Measurements from ENCODE around the gene PMVK.
"Not testable (repeated sequence)": the region's sequence is repeated elsewhere in the genome, so short reads cannot be mapped to it uniquely, and the experiment has no call there.

The PMVK gene

DNA sequence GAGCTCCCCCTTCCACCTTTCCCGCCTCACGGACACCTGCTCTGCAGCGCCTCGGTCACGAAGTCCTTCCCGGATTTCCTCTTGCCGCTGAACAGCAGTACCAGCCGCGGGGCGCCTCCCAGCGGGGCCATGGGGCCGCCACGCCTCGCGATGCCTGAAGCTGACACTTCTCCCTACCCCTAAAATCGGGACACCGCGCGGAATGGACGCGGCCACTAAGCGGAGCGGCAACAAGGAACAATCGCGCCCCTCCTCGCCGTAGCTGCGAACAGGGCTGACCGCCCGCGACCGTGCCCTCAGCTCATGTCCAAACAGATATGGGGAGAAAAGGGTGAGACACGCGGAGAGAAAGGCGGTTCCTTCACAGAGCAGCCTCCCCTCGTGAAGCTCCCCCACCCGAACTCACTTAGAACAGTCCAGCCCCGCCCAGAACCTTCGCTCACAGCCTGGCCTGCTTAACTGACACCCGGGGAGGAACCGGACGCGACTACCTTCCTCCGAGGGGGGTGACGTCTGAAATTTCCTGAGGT, at the start of gene PMVK:
PMVK (minus strand) TSS at position 165 of the 530 bp plus-strand sequence; CDS start at position 131, 34 bp downstream.
- DNase-seq (ENCODE audit: low spot score): peak; percentile 97

DNA sequence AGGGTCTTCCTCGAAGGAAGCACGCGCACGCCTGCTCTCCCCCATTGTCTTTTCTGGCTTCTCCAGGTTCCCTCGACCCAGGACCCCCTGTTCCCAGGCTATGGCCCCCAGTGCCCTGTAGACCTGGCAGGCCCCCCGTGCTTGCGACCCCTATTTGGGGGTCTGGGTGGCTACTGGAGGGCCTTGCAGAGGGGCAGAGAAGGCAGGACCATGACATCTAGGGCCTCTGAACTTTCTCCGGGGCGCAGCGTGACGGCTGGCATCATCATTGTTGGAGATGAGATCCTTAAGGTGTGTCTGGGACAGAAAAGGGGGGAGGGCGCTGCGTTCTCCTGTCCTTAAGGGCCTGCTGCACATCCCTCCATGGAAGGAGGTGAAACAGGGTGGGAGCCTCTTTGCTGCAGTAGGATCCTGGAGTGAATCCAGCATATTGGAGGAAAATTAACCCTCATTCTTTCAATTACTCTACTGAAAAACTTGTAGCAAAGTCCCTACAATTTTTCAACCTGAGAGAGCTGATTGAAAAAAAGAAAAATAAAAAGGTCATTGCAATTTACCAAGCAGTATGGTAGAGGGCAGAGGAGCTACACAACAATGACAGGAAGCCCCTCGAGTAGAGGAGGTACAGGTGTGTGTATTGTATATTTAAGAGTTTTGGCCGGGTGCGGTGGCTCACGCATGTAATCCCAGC, 47.4 kb upstream of the PMVK start:
- DNase-seq (ENCODE audit: low spot score): no peak

DNA sequence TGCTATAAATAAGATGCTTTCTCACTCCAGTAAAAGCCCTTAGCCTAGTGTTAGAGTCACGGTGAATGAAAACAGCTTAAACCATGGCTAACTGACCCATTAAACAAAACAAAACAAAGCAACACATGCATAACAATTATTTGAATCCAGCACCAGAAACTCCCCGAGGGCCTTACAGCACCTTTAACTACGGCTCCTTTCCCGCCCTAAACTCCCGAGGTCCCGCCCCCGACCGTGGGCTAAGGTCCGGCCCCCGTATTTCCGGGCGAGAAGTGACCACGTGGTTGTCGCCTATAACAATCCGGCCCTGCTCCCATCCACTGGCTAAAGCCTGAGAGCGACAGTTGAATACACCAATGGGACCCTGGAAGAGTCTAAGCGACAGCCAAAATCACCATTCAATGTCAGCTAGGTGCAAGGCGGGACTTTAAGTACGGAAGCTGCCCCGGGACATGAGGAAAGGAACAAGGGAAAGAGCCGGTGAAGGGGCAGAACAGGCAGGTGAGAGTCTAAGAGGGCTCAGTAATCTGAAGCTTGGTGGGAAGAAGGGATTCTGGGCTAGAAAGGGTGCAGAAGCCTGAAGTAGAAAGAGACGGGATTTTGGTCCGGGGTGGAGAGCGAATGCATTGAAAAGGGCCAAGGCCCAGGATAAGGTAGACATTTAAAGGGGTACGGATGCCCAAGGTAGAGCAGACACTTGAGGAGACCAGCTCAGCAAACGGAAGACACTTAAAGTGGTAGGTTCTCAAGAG, 46.6 kb upstream of the PMVK start, which contains the start of gene FLAD1:
FLAD1 (plus strand) TSS at position 448 of the 752 bp plus-strand sequence. CDS start 351 bp downstream, outside the sequence.
- peak; percentile 98 for DNase-seq (ENCODE audit: low spot score)

DNA sequence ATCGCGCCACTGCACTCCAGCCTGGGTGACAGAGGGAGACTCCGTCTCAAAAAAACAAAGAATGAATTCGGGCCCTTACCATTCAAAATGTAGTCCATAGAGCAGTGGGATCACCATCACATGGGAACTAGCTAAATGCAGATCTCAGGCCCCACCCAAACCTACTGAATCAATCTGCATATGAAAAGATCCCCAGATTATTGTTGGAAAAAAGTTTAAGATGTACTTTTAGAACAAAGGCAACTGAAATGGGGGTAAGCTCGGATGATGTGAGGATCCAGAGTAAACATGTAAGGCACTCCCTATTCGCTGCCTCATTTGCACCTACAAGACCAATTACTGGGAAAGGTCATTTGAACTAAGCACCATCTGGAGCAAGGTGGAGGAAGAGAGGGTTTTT, 45.8 kb upstream of the PMVK start:
- no peak for DNase-seq (ENCODE audit: low spot score)

DNA sequence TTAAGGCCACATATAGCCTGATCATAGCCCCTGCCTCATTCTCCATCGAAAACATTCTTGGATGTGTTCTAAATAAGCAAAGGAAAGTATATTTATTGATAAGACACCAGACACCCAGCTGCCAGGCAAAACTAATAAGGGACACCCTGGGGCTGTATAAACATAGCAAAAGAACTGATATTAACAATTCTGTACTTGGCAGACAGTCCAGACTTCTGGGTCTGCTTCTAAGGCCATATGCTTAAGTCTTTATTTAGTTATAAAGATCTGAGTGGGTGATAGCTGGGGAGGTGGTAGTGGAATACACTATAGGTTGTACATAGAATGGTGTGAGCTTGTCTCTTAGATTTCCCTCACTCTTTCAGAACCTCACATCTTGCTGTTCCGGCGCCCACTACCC, 41.8 kb upstream of the PMVK start:
- no peak for DNase-seq (ENCODE audit: low spot score)

DNA sequence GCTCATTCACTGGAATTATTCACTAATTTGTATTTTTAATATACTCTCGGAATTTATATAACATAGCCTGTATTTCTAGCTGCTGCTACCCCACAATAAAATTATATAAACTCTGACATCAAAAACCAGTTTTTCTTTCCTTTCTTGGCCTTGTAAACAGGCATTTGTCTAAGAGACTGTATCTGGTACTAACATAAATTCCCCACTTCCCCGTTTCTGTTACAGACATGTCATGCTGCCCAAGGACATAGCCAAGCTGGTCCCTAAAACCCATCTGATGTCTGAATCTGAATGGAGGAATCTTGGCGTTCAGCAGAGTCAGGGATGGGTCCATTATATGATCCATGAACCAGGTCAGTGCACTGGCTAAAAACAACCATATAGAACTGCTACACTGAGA, 41.2 kb upstream of the PMVK start:
- DNase-seq (ENCODE audit: low spot score): not testable (repeated sequence)

DNA sequence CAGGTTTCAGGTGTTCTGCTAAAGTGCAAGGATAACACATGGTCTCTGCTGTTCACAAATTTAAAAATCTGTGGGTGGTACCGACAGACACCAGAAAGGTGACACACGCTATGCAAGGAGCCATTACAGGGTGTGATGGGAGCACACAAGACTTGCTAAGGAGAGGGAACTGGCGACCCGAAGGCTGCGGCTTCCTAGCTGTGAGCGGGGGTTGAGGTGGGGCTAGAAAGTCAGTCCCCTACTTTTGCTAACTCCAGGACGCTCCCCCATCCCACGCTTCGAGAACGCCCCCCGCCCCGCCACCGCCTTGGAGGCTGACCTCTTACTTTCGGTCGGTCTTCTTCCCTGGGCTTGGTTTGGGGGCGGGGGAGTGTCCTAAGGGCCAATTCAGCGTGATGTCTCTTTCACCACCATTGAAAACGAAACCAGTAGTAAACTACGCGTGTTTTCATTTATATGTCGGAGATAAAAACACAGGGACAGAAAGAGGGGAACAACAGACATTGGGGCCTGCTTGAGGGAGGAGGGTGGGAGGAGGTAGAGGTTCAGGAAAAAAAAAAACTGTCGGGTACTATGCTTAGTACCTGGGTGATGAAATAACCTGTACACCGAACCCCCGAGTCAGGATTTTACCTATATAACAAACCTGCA, 39.0 kb upstream of the PMVK start:
- DNase-seq (ENCODE audit: low spot score): no peak

DNA sequence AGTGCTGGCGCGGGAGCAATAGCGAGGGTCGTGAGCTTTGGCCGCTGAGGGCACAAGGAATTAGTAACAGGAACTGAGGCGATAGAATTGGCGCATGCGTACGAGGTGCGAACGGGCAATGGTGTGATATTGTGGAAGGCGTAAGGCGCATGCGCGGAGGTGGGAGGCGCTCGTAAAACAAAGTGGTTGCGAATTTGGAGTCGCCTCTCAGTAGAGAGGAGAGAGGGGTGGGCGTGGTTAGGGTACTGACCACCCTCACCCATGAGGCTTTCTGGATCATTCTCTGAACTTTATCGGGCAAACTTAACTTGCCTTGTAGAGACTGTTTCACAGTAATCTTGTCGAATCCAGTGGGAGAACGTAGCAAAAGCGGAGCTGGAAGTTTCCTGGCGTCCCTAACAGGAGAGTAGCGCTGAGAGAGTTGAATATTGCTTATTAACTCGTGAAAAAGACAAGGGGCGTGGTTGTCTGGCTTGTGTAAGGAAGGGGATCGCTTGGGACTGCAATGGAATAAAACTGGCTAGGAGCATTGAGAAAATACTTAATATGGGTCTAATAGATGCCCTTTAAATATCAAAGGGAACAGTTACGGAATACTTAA, 38.4 kb upstream of the PMVK start:
- DNase-seq (ENCODE audit: low spot score): peak; percentile 89

DNA sequence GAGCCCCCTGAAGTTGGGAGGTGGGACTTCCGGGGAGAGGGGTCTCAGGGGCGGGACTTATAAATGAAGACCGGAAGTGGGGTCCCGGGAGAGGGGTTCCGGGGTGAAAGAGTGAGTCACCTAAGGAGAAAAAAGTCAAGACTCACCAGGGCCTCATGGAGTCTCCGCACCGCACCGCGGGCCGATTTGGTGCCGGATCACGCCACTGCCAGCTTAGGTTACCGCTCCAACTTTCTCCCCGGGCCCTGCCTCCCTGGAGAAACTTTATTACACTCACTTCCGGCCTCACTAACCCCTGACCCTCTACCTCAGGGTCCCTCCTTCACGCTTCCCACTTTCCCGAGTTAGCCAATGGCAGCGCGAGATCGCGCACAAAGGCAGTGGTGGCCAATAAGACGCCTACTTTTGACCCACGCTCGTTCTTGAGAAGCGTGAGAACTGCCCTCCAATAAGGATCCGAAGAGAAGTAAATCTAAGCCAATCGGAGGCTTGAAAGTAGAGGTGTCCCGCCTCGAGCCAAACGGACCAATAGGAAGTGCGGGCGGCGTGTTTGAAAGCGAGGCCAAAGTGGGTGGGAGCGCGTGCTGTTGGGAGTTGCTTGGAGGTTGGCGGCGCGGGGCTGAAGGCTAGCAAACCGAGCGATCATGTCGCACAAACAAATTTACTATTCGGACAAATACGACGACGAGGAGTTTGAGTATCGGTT, 37.7 kb upstream of the PMVK start, which contains the start of gene CKS1B:
CKS1B (plus strand) TSS at position 580 of the 706 bp plus-strand sequence; CDS start at position 645, 65 bp downstream.
- peak; percentile 92 for DNase-seq (ENCODE audit: low spot score)

DNA sequence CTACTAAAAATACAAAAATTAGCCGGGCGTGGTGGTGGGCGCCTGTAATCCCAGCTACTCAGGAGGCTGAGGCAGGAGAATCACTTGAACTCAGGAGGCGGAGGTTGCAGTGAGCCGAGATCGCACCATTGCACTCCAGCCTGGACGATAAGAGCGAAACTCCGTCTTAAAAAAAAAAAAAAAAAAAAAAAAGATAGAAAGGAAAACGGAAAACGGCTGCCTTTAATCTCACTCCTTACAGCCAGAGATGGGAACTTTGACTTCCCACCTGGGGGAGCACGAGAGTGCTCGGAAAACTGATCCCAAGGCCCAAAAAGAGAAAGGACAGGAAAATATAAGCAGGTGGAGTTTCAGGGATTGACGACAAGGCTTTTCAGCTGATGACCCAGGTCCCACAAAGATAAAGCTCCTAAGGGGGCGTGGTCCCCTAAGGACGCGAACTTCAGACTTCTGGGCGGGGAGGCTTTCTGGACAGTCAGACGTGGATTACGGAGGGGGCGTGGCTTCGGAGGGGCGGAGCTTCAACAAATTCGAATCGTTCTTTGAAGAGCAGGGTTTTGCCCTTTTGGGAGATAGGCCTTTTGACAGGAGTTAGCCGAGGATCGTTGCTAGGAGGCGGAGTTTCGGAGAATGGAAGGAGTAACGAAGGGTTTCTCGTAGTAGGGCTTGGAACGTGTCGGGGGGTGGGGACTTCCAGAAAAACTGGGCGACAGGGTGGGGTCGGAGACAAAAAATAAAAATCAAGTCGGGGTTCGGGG, 37.0 kb upstream of the PMVK start:
- peak; percentile 83 for DNase-seq (ENCODE audit: low spot score)

DNA sequence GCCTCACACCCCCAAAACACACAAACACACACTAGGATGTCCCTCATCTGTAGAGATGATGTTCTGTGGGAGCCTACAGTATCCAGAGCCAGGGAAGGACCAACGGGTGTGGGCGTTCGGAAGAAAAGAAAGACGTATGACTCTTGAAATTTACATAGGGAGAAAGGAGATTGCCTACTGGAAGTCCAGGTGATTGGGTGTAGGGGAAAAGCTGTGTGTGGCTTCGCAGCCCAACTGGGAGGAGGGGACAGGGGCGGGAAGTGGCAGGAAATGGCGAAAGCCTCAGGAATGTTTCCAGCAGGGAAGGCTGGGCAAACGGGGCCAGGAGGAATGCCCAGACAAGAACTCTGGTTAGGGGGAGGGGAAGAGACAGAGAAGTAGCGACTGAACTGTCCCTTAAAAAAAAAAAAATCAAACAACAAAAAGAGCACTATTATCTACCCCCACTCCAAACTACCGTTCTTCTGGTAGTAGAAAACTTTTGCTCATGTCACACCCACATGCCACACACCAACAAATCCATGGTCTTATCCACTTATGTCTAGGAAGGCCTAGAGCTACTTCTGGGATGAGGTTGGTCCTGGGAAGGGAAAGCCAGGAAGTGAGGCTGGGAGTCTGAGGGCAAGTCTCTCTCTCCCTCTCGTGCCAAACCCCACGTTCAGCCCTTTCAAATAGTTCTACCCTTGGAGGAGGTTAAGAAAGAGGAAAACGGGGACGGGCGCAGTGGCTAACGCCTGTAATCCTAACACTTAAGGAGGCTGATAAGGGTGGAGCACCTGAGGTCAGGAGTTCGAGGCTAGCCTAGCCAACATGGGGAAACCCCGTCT, 36.2 kb upstream of the PMVK start:
- DNase-seq (ENCODE audit: low spot score): no peak

DNA sequence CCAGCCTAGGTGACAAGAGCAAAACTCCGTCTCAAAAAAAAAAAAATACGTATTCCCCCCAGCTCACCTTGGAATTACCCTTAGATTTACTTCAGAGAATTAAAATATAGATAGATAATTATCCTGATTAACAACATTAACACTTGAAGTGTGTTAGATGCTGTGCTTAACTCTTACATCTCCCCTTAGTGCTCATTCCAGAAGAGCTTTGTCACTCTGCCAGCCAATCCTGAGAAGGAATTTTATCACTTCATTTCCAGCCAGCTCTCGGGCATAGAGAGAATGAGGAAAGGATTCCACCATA, 35.6 kb upstream of the PMVK start:
- no peak for DNase-seq (ENCODE audit: low spot score)

DNA sequence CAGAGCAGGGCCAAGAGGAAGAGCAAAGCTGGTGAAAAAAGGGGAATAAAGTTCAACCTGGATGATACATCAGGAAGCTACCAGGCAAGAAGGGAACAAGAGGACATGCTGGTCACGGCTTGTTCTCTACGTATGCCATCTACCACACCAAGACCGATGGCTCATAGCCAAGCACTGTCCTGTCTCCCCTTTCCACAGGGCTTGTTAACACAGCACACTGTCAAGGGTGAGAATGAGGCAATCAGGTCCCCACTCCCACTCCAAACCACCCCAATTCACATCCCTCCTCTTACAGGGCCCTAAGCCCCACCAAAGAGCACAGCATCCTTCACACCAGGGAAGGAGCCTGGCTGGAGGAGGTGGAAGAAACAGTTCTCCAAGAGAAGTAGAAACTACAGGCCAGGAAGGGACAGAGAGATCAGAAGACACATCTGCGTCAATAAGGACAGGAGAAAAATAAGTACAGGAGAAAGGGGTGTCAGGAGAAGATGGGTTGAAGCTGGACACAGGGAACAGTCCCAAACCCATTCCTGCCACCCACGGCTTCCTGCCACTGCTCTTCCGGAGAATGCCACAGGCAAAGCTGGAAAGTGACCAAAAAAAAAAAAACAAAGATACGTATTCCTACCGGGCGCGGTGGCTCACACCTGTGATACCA, 35.0 kb upstream of the PMVK start:
- no peak for DNase-seq (ENCODE audit: low spot score)

DNA sequence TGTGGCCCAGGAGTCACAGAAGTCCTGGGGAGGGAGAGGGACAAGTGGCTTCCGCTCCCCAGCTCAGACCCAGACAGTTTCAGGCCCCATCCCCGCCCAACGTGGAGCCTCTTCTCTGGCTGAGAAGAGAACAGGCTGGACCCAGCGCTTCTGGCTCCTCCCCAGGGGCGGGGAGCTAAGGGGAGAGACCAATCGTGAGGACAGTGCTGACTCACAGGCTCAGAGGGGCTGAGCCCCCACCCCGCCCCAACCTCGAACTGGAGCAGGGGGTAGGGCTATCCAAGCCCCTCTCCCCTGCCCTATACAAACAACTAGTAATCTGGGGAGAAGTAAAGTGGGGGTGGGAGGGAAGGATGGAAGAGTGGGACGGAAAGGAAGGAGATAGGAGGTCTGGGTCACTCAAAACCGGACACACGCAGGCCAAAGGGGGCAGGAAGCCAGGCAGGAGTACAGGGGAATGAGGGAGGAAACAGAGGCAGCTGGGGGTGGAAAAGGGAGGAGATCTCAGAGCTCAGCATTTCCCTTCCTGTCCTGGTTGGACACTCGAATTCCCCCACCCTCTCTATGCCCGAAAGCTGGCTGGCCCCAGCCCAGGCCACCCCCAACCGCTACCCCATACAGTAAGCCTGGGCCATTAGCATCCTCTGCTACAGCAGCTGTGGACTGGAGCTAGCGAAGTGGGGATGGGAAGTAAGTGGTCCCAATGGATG, 34.3 kb upstream of the PMVK start, which contains the start of gene SHC1:
SHC1 (minus strand) TSS at position 117 of the 710 bp plus-strand sequence. CDS start 221 bp downstream, outside the sequence.
- peak; percentile 89 for DNase-seq (ENCODE audit: low spot score)

DNA sequence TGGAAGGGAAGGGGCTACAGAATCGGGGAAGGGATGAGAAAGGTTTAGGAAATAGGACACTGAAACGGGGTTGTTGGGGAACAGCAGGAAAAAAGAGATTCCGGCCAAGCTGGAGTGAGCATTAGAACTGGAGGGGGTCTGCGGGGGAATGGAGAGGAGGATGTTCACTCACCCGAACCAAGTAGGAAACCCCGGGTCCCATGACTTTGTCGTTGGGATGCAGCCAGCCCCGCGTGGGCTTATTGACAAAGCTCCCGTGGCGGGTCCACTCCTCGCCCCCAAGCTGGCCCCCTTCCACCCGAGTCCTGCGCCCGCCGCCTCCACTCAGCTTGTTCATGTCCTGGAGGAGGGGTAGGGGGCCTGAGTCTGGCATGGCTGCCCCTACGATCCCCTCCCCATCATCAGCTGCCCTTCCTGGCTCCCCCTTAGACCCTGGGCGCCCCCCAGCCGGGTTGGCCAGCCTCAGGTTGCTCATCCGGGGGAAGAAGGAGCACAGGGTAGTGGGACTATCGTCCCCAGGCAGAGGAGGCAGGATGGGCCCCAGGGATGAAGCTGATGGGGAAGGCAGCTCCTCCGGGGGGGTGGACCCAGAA, 33.4 kb upstream of the PMVK start:
- DNase-seq (ENCODE audit: low spot score): no peak

DNA sequence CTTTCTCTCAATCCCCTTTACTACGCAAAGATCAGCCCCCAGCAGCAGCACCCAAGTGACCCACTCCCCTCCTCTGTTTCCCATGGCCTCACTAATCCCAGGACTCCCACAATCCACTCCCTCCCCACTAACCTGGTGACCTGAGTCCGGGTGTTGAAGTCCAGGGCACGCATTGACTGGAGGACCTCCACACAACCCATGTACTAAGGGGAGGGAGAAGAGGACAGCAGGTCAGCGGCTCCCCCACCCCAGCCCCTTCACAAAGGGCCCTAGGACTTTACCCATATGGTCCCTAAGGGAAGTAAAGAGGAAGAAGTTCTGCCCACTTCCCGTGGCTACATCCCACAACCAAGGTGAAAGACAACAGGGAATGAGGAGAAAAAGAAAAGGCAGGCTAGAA, 32.7 kb upstream of the PMVK start:
- DNase-seq (ENCODE audit: low spot score): no peak

DNA sequence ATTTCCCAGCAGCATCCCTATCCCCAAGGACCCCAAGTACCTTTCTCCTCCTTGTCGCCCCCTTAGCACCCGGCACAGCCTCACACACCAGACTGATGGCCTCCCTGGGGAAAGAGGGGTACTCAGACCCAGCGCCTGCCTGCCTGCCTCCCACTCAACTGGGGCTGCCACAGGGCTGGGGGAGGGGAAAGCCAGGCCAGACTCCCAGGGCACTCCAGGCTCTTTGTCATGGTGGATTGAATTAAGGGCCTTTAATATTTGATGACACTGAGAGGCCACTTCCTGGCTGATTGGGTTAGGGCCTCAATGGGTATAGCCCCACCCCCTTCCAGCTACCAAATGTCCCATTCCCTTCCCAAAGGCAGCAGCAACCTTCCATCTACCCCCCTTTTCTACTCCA, 32.2 kb upstream of the PMVK start:
- DNase-seq (ENCODE audit: low spot score): no peak

DNA sequence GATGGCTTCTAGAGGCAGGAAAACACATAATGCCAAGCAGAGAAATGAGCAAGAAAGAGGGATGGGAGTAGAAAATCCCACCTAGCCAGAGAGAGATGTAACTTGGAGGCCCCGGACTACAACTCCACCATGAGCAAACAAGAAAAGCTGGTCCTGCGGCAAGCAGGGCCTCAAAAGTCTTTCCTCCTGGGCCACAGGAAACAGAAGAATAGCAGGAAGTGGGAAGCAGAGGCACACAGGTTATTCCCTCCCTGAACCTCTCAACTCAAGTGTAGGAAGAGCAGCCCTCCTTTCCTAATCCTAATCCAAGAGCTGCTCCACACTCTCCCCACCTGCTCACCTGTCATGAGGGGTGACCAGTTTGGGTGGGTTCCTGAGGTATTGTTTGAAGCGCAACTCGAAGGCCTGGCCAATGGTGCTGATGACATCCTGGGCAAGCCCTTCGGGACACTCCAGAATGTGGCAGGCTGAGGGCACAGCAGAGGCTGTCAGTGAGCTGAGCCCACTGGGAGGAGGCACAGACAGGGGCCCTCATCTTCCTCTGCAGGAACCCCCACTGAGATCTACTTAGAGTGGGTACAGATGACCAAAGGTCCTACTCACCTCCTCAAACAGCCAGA, 30.9 kb upstream of the PMVK start:
- DNase-seq (ENCODE audit: low spot score): no peak
